Mucosa of rectum (tissue), 2 donors: ENCODE results near the gene SLC38A4.

Source experiments
- H3K27ac ChIP-seq, 2 donors: one replicate each; pipeline ENCODE4 v1.7.0; 2013; ENCODE audit warnings: inconsistent platforms in 2 of 2, low read depth in 2 of 2, low read length in 2 of 2
- H3K27me3 ChIP-seq, 2 donors: one replicate each; pipeline ENCODE4 v1.7.0; 2013; ENCODE audit warnings: low read length in 2 of 2; ENCODE audit not compliant: control insufficient read depth in 2 of 2, insufficient read depth in 2 of 2
- H3K36me3 ChIP-seq, 2 donors: one replicate each; pipeline ENCODE4 v1.7.0; 2013; ENCODE audit warnings: low read length in 2 of 2; ENCODE audit not compliant: control insufficient read depth in 2 of 2, insufficient read depth in 2 of 2
- H3K4me1 ChIP-seq, 2 donors: one replicate each; pipeline ENCODE4 v1.7.0; 2013; ENCODE audit warnings: low read length in 2 of 2, mild to moderate bottlenecking in 1 of 2; ENCODE audit not compliant: control insufficient read depth in 2 of 2, insufficient read depth in 2 of 2
- H3K4me3 ChIP-seq, 2 donors: one replicate each; pipeline ENCODE4 v1.7.0; 2013; ENCODE audit warnings: low read length in 2 of 2
- H3K9ac ChIP-seq, 2 donors: one replicate each; pipeline ENCODE4 v1.7.0; 2013; ENCODE audit warnings: low read length in 2 of 2, low read depth in 1 of 2, mild to moderate bottlenecking in 1 of 2
- H3K9me3 ChIP-seq, 2 donors: one replicate each; pipeline ENCODE4 v1.7.0; 2013; ENCODE audit warnings: low read length in 2 of 2; ENCODE audit not compliant: control insufficient read depth in 2 of 2
- donor health status: healthy.
- donor health status: Normal muscosa, but diverticular disease.

SLC38A4 gene

GRCh38 chr12:46818642-46819041, 7.2 kb downstream of the SLC38A4 start:
- Histone ChIP-seq H3K36me3 (no peaks in the 10 kb centered on the region), H3K27ac (no peak overlapping the region), H3K4me3 (no peak overlapping the region), H3K9ac (no peak overlapping the region), H3K9me3 (no peaks in the 10 kb centered on the region), H3K4me1 (no peaks in the 10 kb centered on the region), H3K27me3 (no peaks in the 10 kb centered on the region)

GRCh38 chr12:46815809-46816208, 10.0 kb downstream of the SLC38A4 start:
- no peaks in the 10 kb centered on the region for H3K4me1 ChIP-seq
- no peaks in the 10 kb centered on the region for H3K36me3 ChIP-seq

GRCh38 chr12:46814143-46814542, 11.7 kb downstream of the SLC38A4 start:
- no peak overlapping the region for H3K9ac ChIP-seq
- no peak overlapping the region for H3K27ac ChIP-seq
- H3K4me3 ChIP-seq: no peak overlapping the region
- no peaks in the 10 kb centered on the region for H3K9me3 ChIP-seq
- H3K36me3 ChIP-seq: no peaks in the 10 kb centered on the region
- no peaks in the 10 kb centered on the region for H3K4me1 ChIP-seq
- H3K27me3 ChIP-seq: no peaks in the 10 kb centered on the region

More at GRCh38 chr12:46815809-46816208, 10.0 kb downstream of the SLC38A4 start:
- no peaks in the 10 kb centered on the region for H3K27me3 ChIP-seq
- H3K4me3 ChIP-seq: no peak overlapping the region
- no peak overlapping the region for H3K27ac ChIP-seq
- no peak overlapping the region for H3K9ac ChIP-seq
- no peaks in the 10 kb centered on the region for H3K9me3 ChIP-seq

GRCh38 chr12:46811185-46811584, 14.6 kb downstream of the SLC38A4 start:
- Histone ChIP-seq H3K36me3 (no peaks in the 10 kb centered on the region), H3K9me3 (no peaks in the 10 kb centered on the region), H3K27me3 (no peaks in the 10 kb centered on the region), H3K27ac (no peak overlapping the region), H3K4me1 (no peaks in the 10 kb centered on the region), H3K9ac (no peak overlapping the region), H3K4me3 (no peak overlapping the region)

DNA sequence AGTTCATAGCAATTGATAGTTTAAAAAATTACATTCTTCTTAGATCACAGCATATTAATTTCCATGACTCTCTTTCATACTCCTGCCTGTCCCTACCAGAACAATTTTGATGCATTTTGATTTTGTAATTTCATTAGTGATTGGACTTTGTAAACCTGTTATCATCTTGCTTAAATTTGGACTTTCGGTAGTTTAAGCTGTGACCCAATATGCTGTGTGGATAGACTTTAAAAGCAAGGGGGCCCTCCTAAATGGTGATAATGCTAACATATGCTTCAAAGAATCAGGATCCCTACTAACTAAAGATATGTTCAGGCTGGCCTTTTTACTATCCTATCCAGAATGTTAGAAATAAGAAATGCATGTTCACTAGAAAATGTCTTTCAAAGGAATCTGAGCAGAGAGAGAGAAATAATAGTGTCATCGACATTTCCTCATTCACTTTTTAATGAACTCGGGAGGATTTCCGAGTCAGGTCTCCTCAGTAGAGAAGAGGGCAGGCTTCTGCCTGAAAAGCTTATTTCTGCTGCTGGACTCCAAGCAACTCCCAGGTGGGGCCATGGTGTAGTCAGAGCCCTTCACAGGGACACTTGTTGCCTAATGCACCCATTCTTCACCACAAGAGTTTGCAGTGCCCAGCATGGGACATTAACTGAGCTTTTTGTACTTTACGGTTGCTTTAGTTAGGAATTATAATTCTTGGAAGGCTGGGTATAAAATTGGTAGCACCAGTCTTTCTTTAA, 16.7 kb downstream of the SLC38A4 start:
- no peak overlapping the region for H3K27ac ChIP-seq
- H3K27me3 ChIP-seq: no peaks in the 10 kb centered on the region
- no peaks in the 10 kb centered on the region for H3K36me3 ChIP-seq
- H3K9me3 ChIP-seq: no peaks in the 10 kb centered on the region
- no peak overlapping the region for H3K9ac ChIP-seq
- H3K4me3 ChIP-seq: no peak overlapping the region
- no peaks in the 10 kb centered on the region for H3K4me1 ChIP-seq

GRCh38 chr12:46808317-46808716, 17.5 kb downstream of the SLC38A4 start:
- no peaks in the 10 kb centered on the region for H3K36me3 ChIP-seq
- no peaks in the 10 kb centered on the region for H3K9me3 ChIP-seq
- no peak overlapping the region for H3K4me3 ChIP-seq
- no peak overlapping the region for H3K27ac ChIP-seq
- H3K4me1 ChIP-seq: no peaks in the 10 kb centered on the region
- no peak overlapping the region for H3K9ac ChIP-seq
- no peaks in the 10 kb centered on the region for H3K27me3 ChIP-seq

GRCh38 chr12:46804054-46804453, 21.7 kb downstream of the SLC38A4 start:
- no peak overlapping the region for H3K27ac ChIP-seq
- H3K9me3 ChIP-seq: no peaks in the 10 kb centered on the region
- no peak overlapping the region for H3K4me3 ChIP-seq
- H3K9ac ChIP-seq: no peak overlapping the region
- H3K27me3 ChIP-seq: no peaks in the 10 kb centered on the region
- H3K4me1 ChIP-seq: no peaks in the 10 kb centered on the region
- no peaks in the 10 kb centered on the region for H3K36me3 ChIP-seq

DNA sequence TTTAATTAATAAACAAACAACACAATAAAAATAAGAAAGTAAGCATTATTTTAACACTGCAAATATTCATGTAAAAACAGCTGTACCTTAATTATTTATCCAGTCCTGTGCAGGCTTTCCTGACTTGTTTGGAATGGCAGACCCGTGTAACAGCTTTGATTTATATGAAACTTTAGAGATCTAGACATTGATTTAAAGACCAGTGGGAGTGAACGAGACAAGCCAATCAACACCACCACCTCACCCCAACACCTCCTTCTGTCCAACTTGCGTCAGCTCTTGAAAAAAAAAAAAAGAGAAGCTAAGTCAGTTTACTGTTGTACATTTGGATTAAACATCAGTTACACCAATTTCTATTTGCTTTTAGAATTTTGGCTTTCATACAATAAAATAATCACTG, 22.3 kb downstream of the SLC38A4 start:
- no peak overlapping the region for H3K27ac ChIP-seq
- no peaks in the 10 kb centered on the region for H3K36me3 ChIP-seq
- no peaks in the 10 kb centered on the region for H3K27me3 ChIP-seq
- no peak overlapping the region for H3K4me3 ChIP-seq
- no peaks in the 10 kb centered on the region for H3K9me3 ChIP-seq
- H3K9ac ChIP-seq: no peak overlapping the region
- no peaks in the 10 kb centered on the region for H3K4me1 ChIP-seq

GRCh38 chr12:46801293-46801692, 24.5 kb downstream of the SLC38A4 start:
- H3K27ac ChIP-seq: no peak overlapping the region

GRCh38 chr12:46800160-46800559, 25.6 kb downstream of the SLC38A4 start:
- H3K9ac ChIP-seq: no peak overlapping the region
- H3K36me3 ChIP-seq: no peaks in the 10 kb centered on the region
- no peak overlapping the region for H3K27ac ChIP-seq
- H3K4me3 ChIP-seq: no peak overlapping the region
- H3K4me1 ChIP-seq: no peaks in the 10 kb centered on the region
- H3K9me3 ChIP-seq: no peaks in the 10 kb centered on the region
- H3K27me3 ChIP-seq: no peaks in the 10 kb centered on the region

More at GRCh38 chr12:46801293-46801692, 24.5 kb downstream of the SLC38A4 start:
- Histone ChIP-seq H3K9ac (no peak overlapping the region), H3K36me3 (no peaks in the 10 kb centered on the region), H3K4me1 (no peaks in the 10 kb centered on the region), H3K27me3 (no peaks in the 10 kb centered on the region), H3K4me3 (no peak overlapping the region), H3K9me3 (no peaks in the 10 kb centered on the region)
